Endodermal cell (in vitro differentiated cells): ENCODE results near the gene JAKMIP1. TPM values are rescaled to one million over a fixed set of nuclear protein-coding genes. Genes with fewer than 3 reads are reported as not detected.

ENCODE experiments used
- DNase-seq: peaks from one replicate; pipeline ENCODE4 v3.0.0-alpha.2; 2017
- H3K27ac ChIP-seq: 2 replicates; pipeline ENCODE4 v1.5.1; 2013; ENCODE audit warnings: mild to moderate bottlenecking, low read depth, low read length, moderate library complexity
- H3K27me3 ChIP-seq: 2 replicates; pipeline ENCODE4 v1.6.1; 2013; ENCODE audit warnings: mild to moderate bottlenecking, low read length, moderate library complexity; ENCODE audit not compliant: insufficient read depth, control insufficient read depth, poor library complexity, severe bottlenecking
- H3K36me3 ChIP-seq: 2 replicates; pipeline ENCODE4 v1.7.0; 2013; ENCODE audit warnings: mild to moderate bottlenecking, low read length, moderate library complexity; ENCODE audit not compliant: control insufficient read depth, insufficient read depth
- H3K4me1 ChIP-seq: one replicate; pipeline ENCODE4 v1.7.0; 2013; ENCODE audit warnings: low read length; ENCODE audit not compliant: control insufficient read depth, insufficient read depth
- H3K4me3 ChIP-seq: 2 replicates; pipeline ENCODE4 v1.5.1; 2013; ENCODE audit warnings: mild to moderate bottlenecking, low read length, moderate library complexity
- H3K9ac ChIP-seq: 2 replicates; pipeline ENCODE4 v1.6.1; 2013; ENCODE audit warnings: mild to moderate bottlenecking, low read length, moderate library complexity; ENCODE audit not compliant: poor library complexity, severe bottlenecking; ENCODE audit errors: extremely low read depth
- H3K9me3 ChIP-seq: 2 replicates; pipeline ENCODE4 v1.6.1; 2013; ENCODE audit warnings: mild to moderate bottlenecking, low read length, moderate library complexity; ENCODE audit not compliant: control insufficient read depth
- H3K27ac Mint-ChIP-seq: 2 replicates; pipeline ENCODE4 v1.8.0; 2020; ENCODE audit warnings: mixed read lengths
- H3K27me3 Mint-ChIP-seq: 2 replicates; pipeline ENCODE4 v1.8.0; 2021; ENCODE audit warnings: mild to moderate bottlenecking, mixed read lengths; ENCODE audit not compliant: insufficient read depth
- H3K36me3 Mint-ChIP-seq: 2 replicates; pipeline ENCODE4 v1.8.0; 2020; ENCODE audit warnings: low read depth, mixed read lengths
- H3K4me1 Mint-ChIP-seq: 2 replicates; pipeline ENCODE4 v1.8.0; 2020; ENCODE audit warnings: mixed read lengths
- H3K4me3 Mint-ChIP-seq: 2 replicates; pipeline ENCODE4 v1.8.0; 2020; ENCODE audit warnings: mild to moderate bottlenecking, moderate library complexity, mixed read lengths
- H3K9me3 Mint-ChIP-seq: 2 replicates; pipeline ENCODE4 v1.8.0; 2020; ENCODE audit warnings: mild to moderate bottlenecking, mixed read lengths
- WGBS, 2 experiments: methylation state at CpG; one replicate each; pipeline versions ENCODE4 v1.1.5 to v1.1.7; 2013; ENCODE audit warnings: missing lambda C conversion rate in 2 of 2, mixed read lengths in 1 of 2; ENCODE audit not compliant: insufficient coverage in 1 of 2, insufficient read length in 1 of 2; 5-methylcytosine and 5-hydroxymethylcytosine counted together
- total RNA-seq, 2 donors: library from RNA; stranded (reverse); fragmentation: NEBNext Ultra II Directional in 1 of 2; extraction: Animal tissue kit (Norgen Biotek cat#: 25700) in 1 of 2; gene quantifications; 2 replicates in 1 of 2; 3 replicates in 1 of 2; pipeline ENCODE4 v1.2.1, GENCODE V29; 2021
- TF ChIP-seq, protein P1 (sequence below): fragments of 200-600 bp; sonication (generic); conservative IDR thresholded peaks from 2 replicates; pipeline ENCODE4 v1.5.0; 2021; ENCODE audit warnings: antibody characterized with exemption, mild to moderate bottlenecking

JAKMIP1 gene
- total RNA-seq, 2 donors from 2014 or later = 10.4 to 11.2 TPM

DNA sequence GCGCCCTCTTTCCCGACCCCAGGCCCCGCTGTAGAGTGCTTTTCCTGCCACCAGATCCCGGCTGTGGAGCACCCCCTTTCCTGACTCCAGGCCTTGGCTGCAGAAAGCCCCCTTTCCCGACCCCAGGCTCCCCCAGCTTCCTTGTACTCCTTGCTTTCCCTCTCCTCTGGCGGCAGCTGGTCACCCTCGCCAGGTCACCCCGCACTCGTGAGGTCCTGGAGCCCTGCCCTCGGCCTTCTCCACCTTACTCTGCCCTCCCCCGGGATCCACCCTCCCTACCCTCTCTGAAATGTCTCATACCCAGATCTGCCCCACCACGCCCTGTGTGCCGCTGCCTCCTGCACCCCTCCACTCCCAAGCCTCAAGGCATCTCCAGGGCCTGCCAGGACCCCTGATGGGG is 157.2 kb downstream of the JAKMIP1 start:
- DNase-seq = no peak
- Mint-ChIP-seq H3K4me3 (no peak overlapping the region), H3K9me3 (no peaks in the 10 kb centered on the region), H3K27ac (no peak overlapping the region), H3K36me3 (no peaks in the 10 kb centered on the region), H3K4me1 (no peaks in the 10 kb centered on the region), H3K27me3 (peaks cover 35% of the 10 kb centered on the region)
- Histone ChIP-seq H3K4me3 (no peak overlapping the region), H3K27me3 (no peaks in the 10 kb centered on the region), H3K36me3 (no peaks in the 10 kb centered on the region), H3K4me1 (no peaks in the 10 kb centered on the region), H3K9me3 (no peaks in the 10 kb centered on the region), H3K9ac (no peak overlapping the region), H3K27ac (no peak overlapping the region)
- WGBS, 2 experiments = 90 to 100% methylated on average over 1 to 13 of the region's 13 CpGs
- TF ChIP-seq, protein P1, sequence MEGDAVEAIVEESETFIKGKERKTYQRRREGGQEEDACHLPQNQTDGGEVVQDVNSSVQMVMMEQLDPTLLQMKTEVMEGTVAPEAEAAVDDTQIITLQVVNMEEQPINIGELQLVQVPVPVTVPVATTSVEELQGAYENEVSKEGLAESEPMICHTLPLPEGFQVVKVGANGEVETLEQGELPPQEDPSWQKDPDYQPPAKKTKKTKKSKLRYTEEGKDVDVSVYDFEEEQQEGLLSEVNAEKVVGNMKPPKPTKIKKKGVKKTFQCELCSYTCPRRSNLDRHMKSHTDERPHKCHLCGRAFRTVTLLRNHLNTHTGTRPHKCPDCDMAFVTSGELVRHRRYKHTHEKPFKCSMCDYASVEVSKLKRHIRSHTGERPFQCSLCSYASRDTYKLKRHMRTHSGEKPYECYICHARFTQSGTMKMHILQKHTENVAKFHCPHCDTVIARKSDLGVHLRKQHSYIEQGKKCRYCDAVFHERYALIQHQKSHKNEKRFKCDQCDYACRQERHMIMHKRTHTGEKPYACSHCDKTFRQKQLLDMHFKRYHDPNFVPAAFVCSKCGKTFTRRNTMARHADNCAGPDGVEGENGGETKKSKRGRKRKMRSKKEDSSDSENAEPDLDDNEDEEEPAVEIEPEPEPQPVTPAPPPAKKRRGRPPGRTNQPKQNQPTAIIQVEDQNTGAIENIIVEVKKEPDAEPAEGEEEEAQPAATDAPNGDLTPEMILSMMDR = no peak

DNA sequence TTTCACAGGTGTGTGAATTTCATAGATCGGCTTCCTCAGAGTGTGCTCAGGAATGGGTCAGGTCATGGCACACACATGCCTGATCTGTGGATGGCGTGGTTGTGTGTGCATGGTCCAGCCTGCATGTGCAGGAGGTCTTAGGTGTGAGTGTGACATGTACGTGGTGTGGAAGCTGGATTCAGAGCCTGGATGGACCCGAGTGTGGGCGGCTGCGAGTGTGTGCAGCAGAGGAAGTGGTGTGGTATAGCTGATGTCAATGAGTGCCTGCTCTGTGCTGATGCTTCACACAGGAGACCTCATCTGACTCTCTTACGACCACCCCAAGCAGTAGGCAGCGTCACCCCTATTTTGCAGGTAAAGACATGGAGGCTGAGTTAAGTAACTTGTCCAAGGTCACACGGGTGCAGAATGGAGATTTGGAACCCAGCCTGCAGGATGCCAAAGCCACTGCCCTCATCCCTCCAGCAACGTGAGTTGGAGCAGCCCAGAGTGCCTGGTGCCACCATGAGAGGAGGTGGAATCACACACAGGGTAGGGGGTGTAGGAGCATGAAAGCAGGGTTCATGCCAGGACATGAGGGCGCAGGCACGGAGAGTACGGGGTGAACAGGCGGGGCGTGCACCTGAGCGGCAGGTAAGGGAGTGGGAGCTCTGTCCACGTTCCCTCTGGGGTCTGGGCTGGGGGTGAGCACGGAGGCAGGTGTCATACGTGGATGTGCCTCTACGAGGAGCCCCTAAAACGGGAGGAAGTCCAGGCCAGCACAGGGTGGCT is 157.9 kb downstream of the JAKMIP1 start:
- no peaks in the 10 kb centered on the region for H3K9me3 ChIP-seq
- no peak overlapping the region for H3K27ac ChIP-seq
- no peak overlapping the region for H3K9ac ChIP-seq
- Mint-ChIP-seq H3K4me1 (no peaks in the 10 kb centered on the region), H3K9me3 (no peaks in the 10 kb centered on the region), H3K27ac (no peak overlapping the region), H3K4me3 (no peak overlapping the region), H3K36me3 (no peaks in the 10 kb centered on the region), H3K27me3 (peaks cover 35% of the 10 kb centered on the region)
- TF ChIP-seq, protein P1 = no peak
- no peak overlapping the region for H3K4me3 ChIP-seq
- DNase-seq = no peak
- 92 to 94% methylated on average over 12 to 21 of the region's 21 CpGs for WGBS, 2 experiments
- no peaks in the 10 kb centered on the region for H3K4me1 ChIP-seq
- H3K27me3 ChIP-seq = no peaks in the 10 kb centered on the region
- H3K36me3 ChIP-seq = no peaks in the 10 kb centered on the region

DNA sequence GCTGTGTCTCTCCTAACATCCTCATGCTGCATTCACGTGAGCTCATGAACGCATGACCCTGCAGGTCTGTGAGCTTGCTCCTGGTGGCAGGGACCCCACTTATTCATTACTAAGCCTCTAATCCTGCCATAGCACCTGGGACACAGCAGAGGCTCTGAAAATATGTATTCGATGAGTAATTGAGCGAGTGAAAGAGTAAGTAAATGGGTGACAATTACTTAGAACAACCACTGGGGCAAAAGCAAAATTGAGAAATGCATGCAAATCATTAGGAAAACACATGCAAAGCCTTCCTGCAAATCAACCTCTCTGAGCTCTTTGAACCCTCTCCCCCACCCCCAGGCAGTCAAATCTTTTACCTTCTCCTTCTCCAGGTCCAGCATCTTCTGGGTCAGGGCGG is 158.5 kb downstream of the JAKMIP1 start:
- no peaks in the 10 kb centered on the region for H3K36me3 ChIP-seq
- no peak overlapping the region for H3K4me3 ChIP-seq
- H3K36me3 Mint-ChIP-seq = no peaks in the 10 kb centered on the region
- H3K9me3 Mint-ChIP-seq = no peaks in the 10 kb centered on the region
- TF ChIP-seq, protein P1 = no peak
- H3K9ac ChIP-seq = no peak overlapping the region
- no peak overlapping the region for H3K27ac ChIP-seq
- 94 to 100% methylated on average over 3 to 5 of the region's 5 CpGs for WGBS, 2 experiments
- no peaks in the 10 kb centered on the region for H3K9me3 ChIP-seq
- no peak overlapping the region for H3K4me3 Mint-ChIP-seq
- DNase-seq = no peak
- H3K27me3 Mint-ChIP-seq = peaks cover 35% of the 10 kb centered on the region
- H3K4me1 ChIP-seq = no peaks in the 10 kb centered on the region
- H3K4me1 Mint-ChIP-seq = no peaks in the 10 kb centered on the region
- H3K27me3 ChIP-seq = no peaks in the 10 kb centered on the region
- no peak overlapping the region for H3K27ac Mint-ChIP-seq
